SK-N-SH (cell line): Measurements from ENCODE around the gene KMO. TPM values are rescaled to one million over a fixed set of nuclear protein-coding genes. Genes with fewer than 3 reads are reported as not detected.

Source experiments
- CTCF ChIA-PET: fragments of 300-600, 350-600 bp; formaldehyde crosslinking; extraction: SDS; loops from one replicate; lab custom pipeline; 2021; lab: Yijun Ruan, JAX
- POLR2A ChIA-PET: fragments of 350-600 bp; sonication (Branson Sonifier 250); formaldehyde crosslinking; extraction: SDS; loops from one replicate; lab custom pipeline; 2020; ENCODE audit warnings: antibody characterized with exemption, inconsistent platforms; lab: Yijun Ruan, JAX
- DNase-seq: peaks from one replicate; pipeline ENCODE4 v3.0.0; 2012
- H2AFZ ChIP-seq: fragments of 200-600 bp; sonication (generic); 2 replicates; pipeline ENCODE4 v1.8.1; 2016; ENCODE audit warnings: antibody characterized with exemption, mild to moderate bottlenecking, low read depth
- H3F3A ChIP-seq: fragments of 200-600 bp; sonication (generic); replicated peaks from 2 replicates; pipeline ENCODE3; 2016; ENCODE audit warnings: antibody characterized with exemption, mild to moderate bottlenecking; ENCODE audit not compliant: insufficient read depth
- H3K27ac ChIP-seq, 2 experiments: fragments of 200-500 bp in 1 of 2; fragments of 200-600 bp in 1 of 2; sonication (Bioruptor generic) in 1 of 2; sonication (generic), shearing (Covaris generic) in 1 of 2; 2 replicates each; pipeline versions ENCODE4 v1.5.1 to v1.6.1; 2014 to 2016; ENCODE audit warnings: low read depth in 2 of 2, inconsistent platforms in 1 of 2, low read length in 1 of 2, mild to moderate bottlenecking in 1 of 2, mixed read lengths in 1 of 2
- H3K27me3 ChIP-seq: fragments of 200-600 bp; sonication (generic), shearing (Covaris generic); 2 replicates; pipeline ENCODE4 v1.6.1; 2016; ENCODE audit warnings: mixed run types; ENCODE audit not compliant: insufficient read depth
- H3K36me3 ChIP-seq, 2 experiments: fragments of 200-500 bp in 1 of 2; fragments of 200-600 bp in 1 of 2; sonication (Bioruptor generic) in 1 of 2; sonication (generic) in 1 of 2; replicated peaks in 1 of 2; 2 replicates each; pipeline versions ENCODE3 to v1.5.1; 2014 to 2016; ENCODE audit warnings: low read length in 1 of 2, mild to moderate bottlenecking in 1 of 2; ENCODE audit not compliant: insufficient read depth in 2 of 2, control insufficient read depth in 1 of 2
- H3K4me1 ChIP-seq, 2 experiments: fragments of 200-500 bp in 1 of 2; fragments of 200-600 bp in 1 of 2; sonication (Bioruptor generic) in 1 of 2; sonication (generic), shearing (Covaris generic) in 1 of 2; 2 replicates each; pipeline versions ENCODE4 v1.5.1 to v1.6.1; 2014 to 2016; ENCODE audit warnings: low read depth in 1 of 2, low read length in 1 of 2, mixed run types in 1 of 2; ENCODE audit not compliant: insufficient read depth in 2 of 2, control insufficient read depth in 1 of 2
- H3K4me2 ChIP-seq: fragments of 200-600 bp; sonication (generic), shearing (Covaris generic); 2 replicates; pipeline ENCODE4 v1.6.1; 2017; ENCODE audit warnings: mixed run types
- H3K4me3 ChIP-seq, 2 experiments: fragments of 200-500 bp in 1 of 2; fragments of 200-600 bp in 1 of 2; sonication (Bioruptor generic) in 1 of 2; sonication (generic), shearing (Covaris generic) in 1 of 2; 2 replicates each; pipeline versions ENCODE4 v1.5.1 to v1.8.1; 2014 to 2016; ENCODE audit warnings: low read depth in 2 of 2, inconsistent platforms in 1 of 2, low read length in 1 of 2, mild to moderate bottlenecking in 1 of 2, mixed read lengths in 1 of 2, moderate library complexity in 1 of 2
- H3K79me2 ChIP-seq: fragments of 200-600 bp; sonication (generic); 2 replicates; pipeline ENCODE4 v1.8.1; 2017; ENCODE audit warnings: mild to moderate bottlenecking; ENCODE audit not compliant: insufficient read depth
- H3K9ac ChIP-seq: fragments of 200-600 bp; sonication (generic); 2 replicates; pipeline ENCODE4 v1.6.1; 2017; ENCODE audit warnings: mixed run types
- H3K9me2 ChIP-seq: fragments of 200-600 bp; sonication (generic); 2 replicates; pipeline ENCODE4 v1.6.1; 2017; ENCODE audit warnings: mixed run types
- H3K9me3 ChIP-seq: fragments of 200-600 bp; sonication (generic); 2 replicates; pipeline ENCODE4 v1.6.1; 2017; ENCODE audit warnings: mixed run types, mild to moderate bottlenecking, moderate library complexity
- H4K20me1 ChIP-seq: fragments of 200-600 bp; sonication (generic); 2 replicates; pipeline ENCODE4 v1.6.1; 2017; ENCODE audit warnings: mild to moderate bottlenecking, mixed run types; ENCODE audit not compliant: insufficient read depth
- EZH2phosphoT487 ChIP-seq: fragments of 200-600 bp; sonication (generic); IDR thresholded peaks from 2 replicates; pipeline ENCODE4 v1.6.1; 2017; ENCODE audit warnings: low read depth, mixed run types, mild to moderate bottlenecking, antibody characterized with exemption, moderate library complexity, borderline replicate concordance
- FOXM1 ChIP-seq: IDR thresholded peaks from 2 replicates; pipeline ENCODE4 v1.4.0; 2012; ENCODE audit warnings: low read depth, mild to moderate bottlenecking
- GATA2 ChIP-seq: sonication (generic); formaldehyde crosslinking; IDR thresholded peaks from 2 replicates; pipeline ENCODE4 v1.5.0; 2020; ENCODE audit warnings: mild to moderate bottlenecking, missing genetic modification reagents
- JUND ChIP-seq: IDR thresholded peaks from 2 replicates; pipeline ENCODE4 v1.4.0; 2012
- MEF2A ChIP-seq: IDR thresholded peaks from 2 replicates; pipeline ENCODE4 v1.4.0; 2012; ENCODE audit warnings: low read depth, borderline replicate concordance
- RAD21 ChIP-seq: IDR thresholded peaks from 2 replicates; pipeline ENCODE4 v1.6.1; 2012; ENCODE audit warnings: mild to moderate bottlenecking, low read length
- REST ChIP-seq: IDR thresholded peaks from 2 replicates; pipeline ENCODE4 v1.6.1; 2012; ENCODE audit warnings: mild to moderate bottlenecking, low read depth, low read length, moderate library complexity
- RFX5 ChIP-seq: IDR thresholded peaks from 2 replicates; pipeline ENCODE4 v1.6.1; 2012; ENCODE audit warnings: mild to moderate bottlenecking, improper control_type of control experiment, low read length
- TAF1 ChIP-seq: IDR thresholded peaks from 2 replicates; pipeline ENCODE4 v1.6.1; 2012; ENCODE audit warnings: low read depth, mild to moderate bottlenecking, low read length, moderate library complexity, borderline replicate concordance
- TEAD4 ChIP-seq: IDR thresholded peaks from 2 replicates; pipeline ENCODE4 v1.4.0; 2012; ENCODE audit warnings: mild to moderate bottlenecking, borderline replicate concordance; ENCODE audit not compliant: insufficient read depth
- YY1 ChIP-seq: IDR thresholded peaks from 2 replicates; pipeline ENCODE4 v1.4.0; 2012; ENCODE audit warnings: low read depth, mild to moderate bottlenecking
- WGBS: methylation state at CpG from one replicate; pipeline ENCODE4 v1.1.6; 2017; ENCODE audit warnings: low lambda C conversion rate; 5-methylcytosine and 5-hydroxymethylcytosine counted together
- polyA plus RNA-seq, 3 experiments: library from polyadenylated mRNA; depleted of rRNA; stranded (reverse); fragments of >200 nt; gene quantifications; 2 replicates each; pipeline ENCODE4 v1.2.3, GENCODE V29; 2012

The KMO gene
- polyA plus RNA-seq, 1 of the 3 experiments (the other 2 are of a cell fraction) = not detected

GRCh38 chr1:241614572-241614971, 82.4 kb downstream of the KMO start:
- H3F3A ChIP-seq = no peaks in the 10 kb centered on the region
- H4K20me1 ChIP-seq = no peaks in the 10 kb centered on the region
- H3K4me3 ChIP-seq = no peak overlapping the region
- 0 out of 4 replicates have a peak overlapping the region, but pooled peaks of 1 of the 2 experiments have one; percentile 24 for H3K27ac ChIP-seq
- H3K9me3 ChIP-seq = no peaks in the 10 kb centered on the region
- no peaks in the 10 kb centered on the region for H3K79me2 ChIP-seq
- H3K9ac ChIP-seq = no peak overlapping the region
- peaks cover 5 to 7% of the 10 kb centered on the region in 2 experiments; a peak in 3 of 4 replicates for H3K4me1 ChIP-seq
- no peak for DNase-seq
- WGBS = 72% methylated on average over 4 of the region's 4 CpGs
- no peaks in the 10 kb centered on the region for H3K9me2 ChIP-seq
- TF ChIP-seq RFX5 (no peak), JUND (no peak), GATA2 (CRISPR knock-in tag) (no peak), RAD21 (no peak), FOXM1 (no peak), MEF2A (no peak)
- TF ChIP-seq, all 33 proteins: peak for 0
- H3K4me2 ChIP-seq = no peak overlapping the region
- ChIA-PET POLR2A (no interaction called here), CTCF (interaction anchor here (0.6 to 2.2 kb wide), 3 partner anchors 9 to 230 kb away, joined by 3 to 8 read pairs (median 3); no protein-coding TSS in a partner anchor)
- H2AFZ ChIP-seq = no peak overlapping the region
- peaks cover 0 to 2% of the 10 kb centered on the region in 2 experiments for H3K36me3 ChIP-seq
- H3K27me3 ChIP-seq = no peaks in the 10 kb centered on the region

GRCh38 chr1:241615043-241615974, 83.1 kb downstream of the KMO start:
- Histone ChIP-seq H3K27ac (peak overlapping the region in 1 of 2 experiments; percentile 24; a peak in 1 of 4 replicates), H3K79me2 (no peaks in the 10 kb centered on the region), H3K9me2 (no peaks in the 10 kb centered on the region), H3F3A (no peaks in the 10 kb centered on the region), H3K4me2 (no peak overlapping the region), H3K27me3 (no peaks in the 10 kb centered on the region), H2AFZ (no peak overlapping the region), H3K9ac (no peak overlapping the region), H3K36me3 (peaks cover 0 to 2% of the 10 kb centered on the region in 2 experiments), H3K4me1 (peaks cover 0 to 7% of the 10 kb centered on the region in 2 experiments; a peak in 3 of 4 replicates), H3K4me3 (no peak overlapping the region), H3K9me3 (no peaks in the 10 kb centered on the region), H4K20me1 (no peaks in the 10 kb centered on the region)
- ChIA-PET CTCF (interaction anchor here (0.6 to 2.2 kb wide), 5 partner anchors 10 to 230 kb away, joined by 3 to 8 read pairs (median 3); no protein-coding TSS in a partner anchor), POLR2A (no interaction called here)
- DNase-seq = no peak
- 81% methylated on average over 8 of the region's 8 CpGs for WGBS
- no peak for TF ChIP-seq RFX5
- no peak for TF ChIP-seq EZH2phosphoT487
- TF ChIP-seq TAF1 = no peak
- no peak for TF ChIP-seq YY1
- TF ChIP-seq TEAD4 = no peak
- no peak for TF ChIP-seq REST
